Caki2 (cell line): ENCODE data around the gene MFSD6. TPM values are rescaled to one million over a fixed set of nuclear protein-coding genes. Genes with fewer than 3 reads are reported as not detected.

Source experiments
- DNase-seq: peaks from one replicate; pipeline ENCODE4 v3.0.0-alpha.2; 2015; ENCODE audit warnings: low read depth
- in situ Hi-C: cut with HindIII; loops from 2 replicates; pipeline ENCODE4 v1.10.0; 2016; ENCODE audit warnings: low sequenced_read_pairs, low pct_unique_long_range_greater_than_20kb, mixed read lengths
- total RNA-seq: library from RNA; depleted of rRNA; stranded (reverse); fragments of >200 nt; shearing (Covaris generic); gene quantifications from 2 replicates; pipeline ENCODE4 v1.2.3, GENCODE V29; 2014; ENCODE audit warnings: low replicate concordance

Gene MFSD6
- total RNA-seq, 1 experiment from 2014 or later: 9.0 TPM

DNA sequence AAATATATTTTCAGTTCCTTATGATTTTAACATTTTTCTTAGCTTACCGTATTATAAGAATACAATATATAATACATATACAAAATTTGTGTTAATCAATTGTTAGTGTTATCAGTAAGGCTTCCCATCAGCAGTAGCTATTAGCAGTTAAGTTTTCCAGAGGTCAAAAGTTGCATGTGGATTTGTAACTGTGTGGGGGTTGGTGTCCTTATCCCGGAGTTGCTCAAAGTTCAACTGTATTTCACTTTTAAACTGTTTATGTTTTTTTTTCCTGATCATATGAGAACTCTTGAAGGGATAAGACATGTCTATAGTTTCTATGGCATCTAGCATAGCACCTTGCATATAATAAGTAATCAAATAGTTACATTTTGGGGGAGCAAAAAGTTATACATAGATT is 11.9 kb upstream of the MFSD6 start:
- in situ Hi-C loops: no loop called here
- DNase-seq: no peak

DNA sequence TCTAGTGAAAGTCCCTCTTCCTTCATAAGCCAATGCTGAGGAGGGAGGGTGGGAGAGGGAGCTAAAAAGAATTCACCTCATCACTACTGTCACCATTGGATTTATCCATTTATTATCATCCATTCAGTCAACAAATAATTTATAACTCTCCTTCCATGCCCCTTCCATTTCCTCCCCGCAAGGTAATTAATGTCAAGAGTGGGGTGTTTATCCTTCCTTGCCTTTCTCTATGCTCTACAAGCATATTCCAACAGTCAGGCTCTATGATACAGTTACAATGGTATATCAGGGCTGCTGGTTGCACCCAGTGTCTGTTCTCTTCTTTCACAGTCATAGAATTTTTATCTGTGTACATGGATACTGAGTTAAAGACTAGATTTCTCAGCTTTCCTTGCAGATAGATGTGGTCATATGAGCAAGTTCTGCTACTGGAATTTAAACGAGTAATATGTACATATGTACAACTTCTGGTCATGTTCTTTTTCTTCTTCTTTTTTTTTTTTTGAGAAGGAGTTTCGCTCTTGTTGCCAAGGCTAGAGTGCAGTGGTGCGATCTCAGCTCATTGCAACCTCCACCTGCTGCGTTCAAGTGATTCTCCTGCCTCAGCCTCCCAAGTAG is 5.1 kb upstream of the MFSD6 start:
- in situ Hi-C loops: no loop called here
- no peak for DNase-seq

DNA sequence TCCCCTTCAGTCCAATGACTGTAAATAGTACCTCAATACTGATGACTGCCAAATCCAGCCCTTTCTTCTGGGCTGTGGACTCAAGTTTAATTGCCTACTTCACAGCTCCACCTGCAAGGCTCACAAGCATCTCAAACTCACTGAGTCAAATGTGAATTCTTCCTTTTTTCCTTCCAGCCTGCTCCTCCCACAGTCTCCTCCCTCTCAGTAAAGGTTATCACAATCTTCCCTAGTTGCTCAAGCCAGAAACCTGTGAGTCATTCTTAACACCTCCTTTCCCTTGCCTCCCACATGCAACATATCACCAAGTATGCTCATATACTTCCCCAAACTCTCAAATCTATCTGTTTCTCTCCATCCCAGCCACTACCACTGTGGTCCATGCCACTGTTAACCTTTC is 3.7 kb upstream of the MFSD6 start:
- in situ Hi-C loops: no loop called here
- peak; percentile 44 for DNase-seq

DNA sequence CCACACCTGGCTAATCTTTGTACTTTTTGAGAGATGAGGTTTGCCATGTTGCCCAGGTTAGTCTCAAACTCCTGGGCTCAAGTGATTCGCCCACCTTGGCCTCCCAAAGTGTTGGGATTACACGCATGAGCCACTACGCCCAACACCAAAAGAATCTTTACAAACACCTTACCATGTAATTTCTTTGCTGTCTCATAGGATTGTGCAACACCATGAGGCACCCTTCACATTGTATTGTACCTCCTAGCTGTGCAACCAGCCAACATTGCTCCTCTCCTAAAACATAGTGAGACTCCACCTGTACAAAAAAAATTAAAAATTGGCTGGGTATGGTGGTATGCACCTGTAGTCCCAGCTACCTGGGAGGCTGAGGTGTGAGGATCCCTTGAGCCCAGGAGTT is 3.1 kb upstream of the MFSD6 start:
- DNase-seq: no peak
- in situ Hi-C loops: no loop called here

DNA sequence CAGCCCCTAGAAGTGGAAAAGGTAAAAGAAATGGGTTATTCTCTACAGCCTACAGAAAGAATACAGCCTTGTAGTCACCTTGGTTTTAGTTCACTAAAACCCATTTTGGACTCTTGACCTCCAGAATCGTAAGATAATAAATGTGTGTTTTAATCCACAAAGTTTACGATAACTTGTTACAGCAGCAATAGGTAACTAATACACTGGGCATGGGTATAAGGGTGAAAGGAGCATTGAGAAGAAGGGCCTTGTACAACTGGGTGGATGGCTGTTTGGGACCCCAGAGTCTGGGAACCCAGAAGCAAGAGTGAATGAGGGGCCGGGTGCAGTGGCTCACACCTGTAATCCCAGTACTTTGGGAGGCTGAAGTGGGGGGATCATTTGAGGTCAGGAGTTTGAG is 2.2 kb upstream of the MFSD6 start:
- in situ Hi-C loops: no loop called here

DNA sequence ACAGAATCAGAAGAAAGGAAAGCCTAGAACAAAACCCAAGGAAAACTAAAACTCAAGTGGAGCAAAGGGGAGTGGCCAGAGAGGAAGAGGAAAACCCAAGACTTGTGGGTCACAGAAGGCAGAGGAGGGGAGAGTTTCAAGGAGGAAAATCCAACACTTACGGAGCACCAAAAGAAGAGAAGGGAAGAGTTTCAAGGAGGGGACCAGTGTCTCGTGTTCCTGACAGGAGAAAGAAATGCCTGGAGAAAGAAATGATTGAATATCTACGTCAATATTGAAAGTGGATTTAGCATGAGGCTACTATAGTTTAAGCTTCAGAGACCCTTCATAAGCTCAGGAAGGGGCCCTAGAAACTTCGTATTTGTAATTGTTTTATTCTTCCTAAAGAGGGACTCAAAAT is 1.4 kb upstream of the MFSD6 start:
- in situ Hi-C loops: no loop called here
- no peak for DNase-seq

More for the DNA sequence above, 2.2 kb upstream of the MFSD6 start:
- no peak for DNase-seq

DNA sequence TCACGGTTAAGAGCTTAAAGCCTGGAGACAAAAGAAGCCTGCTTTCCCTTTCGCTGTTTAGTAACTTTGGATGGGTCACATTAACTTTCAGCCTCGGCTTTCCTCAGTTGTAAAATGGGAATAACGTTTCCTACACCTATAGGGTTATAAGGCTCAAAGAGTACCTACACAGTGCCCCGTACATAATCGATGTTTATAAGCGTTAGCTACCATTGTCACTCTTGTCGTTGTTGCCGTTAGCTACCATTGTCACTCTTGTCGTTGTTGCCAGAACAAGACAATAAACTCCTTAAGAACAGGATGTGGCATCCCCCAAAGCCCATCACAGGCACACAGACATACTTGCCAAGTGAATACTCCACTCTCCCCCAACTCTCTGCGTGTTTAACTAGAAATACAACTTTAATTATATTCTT is 901 bp upstream of the MFSD6 start:
- no peak for DNase-seq
- in situ Hi-C loops: no loop called here

DNA sequence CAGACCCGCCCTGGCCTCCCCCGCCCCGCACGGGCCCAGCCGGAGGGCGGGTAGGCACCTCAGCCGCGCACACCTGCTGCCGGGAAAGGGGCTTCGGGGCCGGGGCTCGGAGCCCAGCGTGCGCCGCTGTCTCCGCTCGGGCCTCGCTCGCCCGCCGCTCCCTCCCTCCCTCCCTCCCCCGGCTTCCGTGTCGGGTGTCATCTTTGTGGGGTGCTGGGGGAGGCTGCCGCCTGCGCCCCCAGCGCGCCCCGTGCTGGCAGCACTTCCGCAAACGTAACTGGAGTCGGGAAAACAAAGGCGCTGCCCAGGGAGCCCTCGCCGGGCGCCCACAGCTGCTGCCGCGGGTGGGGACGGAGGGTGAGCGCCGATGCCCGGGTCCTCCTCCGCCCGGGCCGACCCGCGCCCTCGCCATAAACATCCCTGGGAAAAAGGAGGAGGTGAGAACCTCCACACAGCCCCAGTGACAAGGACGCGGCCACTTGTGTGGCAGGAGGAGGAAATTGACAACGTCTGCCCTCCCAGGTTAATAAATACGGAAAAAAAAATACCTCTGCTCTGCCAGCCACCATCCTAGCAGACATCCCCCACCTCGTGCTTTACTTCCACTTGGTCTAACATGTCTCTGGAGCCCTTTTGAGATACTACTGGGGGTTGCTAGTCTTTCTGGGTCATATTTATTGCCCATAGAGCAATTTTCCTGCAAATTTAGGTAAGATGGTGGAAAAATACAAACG is 550 bp downstream of the MFSD6 start:
- peak; percentile 62 for DNase-seq
- in situ Hi-C loops: no loop called here

DNA sequence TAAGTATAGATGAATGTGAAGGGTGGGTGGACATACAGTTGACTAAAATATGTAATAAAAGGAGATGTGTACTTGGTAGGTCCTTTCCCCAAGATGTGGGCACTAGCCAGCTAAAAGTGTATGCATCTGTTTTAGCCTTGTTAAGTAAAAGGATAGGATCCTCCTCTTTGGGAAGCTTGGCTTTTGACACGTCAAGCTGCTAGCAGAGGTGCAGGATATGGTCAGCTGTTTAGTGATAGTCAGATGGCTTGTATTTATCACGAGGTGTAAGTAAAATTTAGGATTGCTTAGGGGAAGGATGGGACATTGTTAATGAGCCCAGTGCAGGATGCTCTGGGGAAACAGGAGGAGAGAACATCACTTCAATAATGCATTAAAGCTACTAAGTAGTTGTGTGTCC is 1.5 kb downstream of the MFSD6 start:
- DNase-seq: no peak
- in situ Hi-C loops: no loop called here

DNA sequence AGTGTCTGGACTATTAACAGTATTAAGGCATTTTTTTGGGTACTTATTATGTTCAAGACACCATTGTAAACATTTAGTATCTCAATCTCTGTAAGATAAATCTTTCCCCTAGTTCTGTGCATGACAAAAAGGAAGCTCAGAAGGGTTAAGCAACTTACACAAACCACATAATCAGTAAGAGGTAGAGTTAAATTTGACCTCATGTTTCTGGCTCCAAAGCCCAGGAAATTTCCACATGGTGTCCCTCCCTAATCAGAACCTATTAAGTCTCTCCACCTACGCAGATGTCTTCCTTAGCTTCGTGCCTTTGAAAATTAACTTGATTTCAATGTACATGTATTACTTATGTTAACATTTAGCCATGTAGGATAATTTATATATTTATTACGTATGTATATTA is 2.0 kb downstream of the MFSD6 start:
- DNase-seq: no peak
- in situ Hi-C loops: no loop called here

DNA sequence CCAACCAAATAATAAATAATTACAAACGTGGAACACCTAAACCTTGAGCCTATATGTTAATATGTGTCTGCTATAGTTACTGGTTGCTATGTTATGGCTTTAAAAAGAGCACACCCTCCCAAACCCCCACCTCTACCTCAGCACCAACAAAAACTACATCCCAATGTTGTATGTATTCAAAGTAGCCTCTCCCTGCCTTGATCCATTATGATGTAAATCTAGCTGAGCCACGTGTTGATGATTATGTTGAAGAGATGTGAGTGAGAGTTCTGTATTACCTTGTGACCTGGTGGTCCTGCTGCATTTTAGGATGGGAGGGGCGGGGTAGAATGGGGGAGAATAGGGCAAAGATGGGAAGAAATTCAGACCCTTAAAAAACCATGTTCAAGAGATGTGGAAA is 4.8 kb downstream of the MFSD6 start:
- DNase-seq: no peak
- in situ Hi-C loops: no loop called here

DNA sequence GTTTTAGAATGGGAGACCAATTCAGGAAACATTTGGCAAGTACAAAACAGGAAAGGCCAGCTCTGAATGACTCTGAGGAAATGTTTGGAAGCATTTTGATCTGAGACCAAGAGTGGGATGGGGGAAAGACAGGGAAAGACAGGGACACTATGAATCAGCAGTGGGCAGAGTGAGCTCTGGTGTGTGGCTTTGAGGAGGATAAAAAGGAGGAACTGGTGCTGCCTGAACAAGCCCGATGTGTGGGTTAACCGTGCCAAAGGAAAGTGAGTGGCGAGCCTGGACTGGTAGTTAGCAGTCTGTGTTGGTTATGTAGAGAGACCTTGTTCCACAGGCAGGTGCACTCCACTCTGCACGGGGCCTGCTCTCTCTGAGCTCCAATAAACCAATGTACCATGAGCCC is 5.3 kb downstream of the MFSD6 start:
- DNase-seq: no peak
- in situ Hi-C loops: no loop called here

DNA sequence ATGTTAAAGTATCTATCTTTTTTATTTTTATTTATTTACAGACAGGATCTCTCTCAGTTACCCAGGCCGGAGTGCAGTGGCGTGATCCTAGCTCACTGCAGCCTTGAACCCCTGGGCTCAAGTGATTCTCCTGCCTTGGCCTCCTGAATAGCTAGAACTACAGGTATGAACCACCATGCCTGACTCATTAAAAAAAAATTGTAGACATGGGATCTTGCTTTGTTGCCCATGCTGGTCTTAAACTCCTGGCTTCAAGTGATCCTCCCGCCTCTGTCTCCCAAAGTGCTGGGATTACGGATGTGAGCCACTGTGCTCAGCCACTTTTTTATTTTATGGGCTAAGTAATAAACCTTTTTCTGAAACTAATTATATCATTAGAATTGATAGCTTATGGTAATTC is 7.1 kb downstream of the MFSD6 start:
- in situ Hi-C loops: no loop called here
- no peak for DNase-seq

DNA sequence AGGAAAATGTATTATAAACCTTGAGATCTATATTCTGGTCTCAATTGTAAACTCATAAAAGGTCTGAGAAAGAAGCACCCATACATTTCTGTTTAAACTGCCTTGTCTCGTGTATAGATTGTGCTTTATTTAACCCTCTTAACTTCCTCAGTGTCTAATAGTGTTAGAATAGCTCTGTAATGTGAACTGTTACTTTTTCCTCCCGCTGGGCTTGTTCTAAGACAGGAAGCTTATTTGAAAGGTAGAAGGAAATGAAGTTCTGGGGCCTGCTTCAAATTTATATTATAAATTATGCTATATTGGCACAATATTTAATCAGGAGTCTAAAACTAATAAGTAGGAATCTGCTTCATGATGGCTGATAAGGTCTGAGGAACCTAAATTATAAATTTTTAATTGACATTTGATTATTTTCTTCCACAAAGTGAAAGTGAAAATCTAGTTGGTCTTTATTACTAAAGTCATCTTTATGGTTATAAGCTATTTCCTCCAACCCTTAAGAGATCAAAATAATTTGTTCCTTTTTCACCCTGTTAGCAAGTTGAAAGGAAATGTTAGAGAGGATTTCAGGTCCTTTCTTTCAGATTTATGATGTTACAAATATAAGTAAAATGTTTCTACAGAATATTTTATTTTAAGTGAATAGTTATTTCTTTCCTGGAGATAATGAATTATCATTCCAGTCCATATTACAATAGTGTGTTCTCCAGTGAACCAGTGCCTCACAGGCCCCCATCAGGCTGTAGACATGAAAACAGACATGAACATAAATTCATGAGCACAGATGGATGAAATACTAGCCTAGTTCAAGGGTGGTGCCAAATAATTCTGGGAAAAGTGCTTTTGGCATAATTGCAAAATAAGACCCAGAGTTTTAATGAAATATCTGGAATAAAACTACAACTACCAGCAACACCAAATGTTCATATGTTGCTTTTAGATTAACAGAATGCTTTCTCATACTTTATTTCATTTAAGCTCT is 7.9 kb downstream of the MFSD6 start:
- no peak for DNase-seq
- in situ Hi-C loops: no loop called here

DNA sequence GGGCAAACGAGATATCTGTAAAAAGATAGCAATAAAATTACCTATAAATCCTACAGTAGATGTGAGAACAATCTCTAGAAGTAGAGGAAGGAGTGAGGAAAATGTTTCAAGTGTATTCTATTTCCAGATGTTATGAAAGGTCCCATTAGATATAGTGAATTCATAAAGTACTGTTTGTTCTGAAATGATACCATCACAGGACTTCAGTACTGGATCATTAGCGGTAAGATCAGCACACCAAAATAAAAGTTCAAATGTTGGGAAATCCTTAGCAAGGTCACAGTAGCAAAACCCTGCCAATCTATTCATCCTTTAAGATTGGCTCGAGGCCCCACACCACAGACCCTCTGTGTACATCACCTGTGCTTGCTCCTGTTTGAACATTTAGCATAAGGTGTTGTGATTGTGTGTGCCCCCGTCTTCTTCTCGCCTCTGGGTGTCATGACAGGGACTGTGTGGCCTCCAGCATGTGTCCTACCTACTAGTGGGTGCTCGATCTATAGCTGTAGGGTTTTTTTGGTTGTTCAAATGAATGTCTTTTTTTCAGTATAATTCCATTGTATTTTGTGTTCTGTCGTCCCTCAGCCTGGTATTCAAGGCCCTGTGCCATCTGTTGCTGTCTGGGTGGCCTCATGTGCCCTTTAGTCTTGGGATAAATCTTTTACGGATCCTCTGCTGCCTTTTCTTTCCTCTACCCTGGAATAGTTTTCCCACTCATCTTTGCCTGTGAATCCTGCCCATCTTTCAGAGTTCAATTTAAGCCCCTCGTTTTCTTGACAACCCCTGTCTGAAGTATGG is 9.1 kb downstream of the MFSD6 start:
- in situ Hi-C loops: no loop called here

DNA sequence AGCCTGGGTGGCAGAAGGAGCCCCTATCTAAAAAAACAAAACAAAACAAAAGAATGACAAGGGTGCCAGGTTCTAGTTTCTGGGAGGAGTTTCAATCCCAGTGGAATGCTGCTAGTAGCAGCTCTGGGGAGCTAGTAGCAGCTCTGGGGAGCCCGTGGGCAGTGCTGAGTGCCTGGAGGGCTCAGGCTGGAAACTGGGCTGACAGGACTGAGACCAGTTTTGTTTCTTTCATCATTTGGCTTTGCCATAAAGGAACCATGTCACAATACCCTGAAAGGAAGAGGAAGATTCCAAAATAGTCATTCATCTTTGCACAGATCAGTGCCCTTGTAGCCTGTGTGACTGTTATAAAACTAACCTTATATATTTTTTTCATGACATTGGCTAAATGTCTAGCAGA is 10.6 kb downstream of the MFSD6 start:
- DNase-seq: no peak
- in situ Hi-C loops: no loop called here

More for the DNA sequence above, 9.1 kb downstream of the MFSD6 start:
- no peak for DNase-seq

DNA sequence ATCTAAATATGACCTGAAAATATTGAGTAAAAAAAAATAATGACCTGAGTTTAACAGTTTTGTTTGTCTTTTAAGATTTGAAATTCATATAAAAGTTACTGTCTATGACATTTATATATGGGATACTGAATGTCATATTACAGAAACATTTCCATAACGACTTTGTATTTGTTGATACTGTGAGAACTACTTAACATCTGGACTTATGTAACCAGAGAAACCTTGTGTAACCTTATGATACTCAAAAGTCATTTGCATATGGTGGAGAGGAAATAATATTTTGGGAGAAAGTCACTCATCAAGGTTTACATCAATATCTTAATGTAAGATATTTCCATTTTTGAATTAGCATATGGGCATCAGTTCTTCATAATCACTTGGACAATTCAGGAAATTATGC is 12.6 kb downstream of the MFSD6 start:
- in situ Hi-C loops: no loop called here
- no peak for DNase-seq

DNA sequence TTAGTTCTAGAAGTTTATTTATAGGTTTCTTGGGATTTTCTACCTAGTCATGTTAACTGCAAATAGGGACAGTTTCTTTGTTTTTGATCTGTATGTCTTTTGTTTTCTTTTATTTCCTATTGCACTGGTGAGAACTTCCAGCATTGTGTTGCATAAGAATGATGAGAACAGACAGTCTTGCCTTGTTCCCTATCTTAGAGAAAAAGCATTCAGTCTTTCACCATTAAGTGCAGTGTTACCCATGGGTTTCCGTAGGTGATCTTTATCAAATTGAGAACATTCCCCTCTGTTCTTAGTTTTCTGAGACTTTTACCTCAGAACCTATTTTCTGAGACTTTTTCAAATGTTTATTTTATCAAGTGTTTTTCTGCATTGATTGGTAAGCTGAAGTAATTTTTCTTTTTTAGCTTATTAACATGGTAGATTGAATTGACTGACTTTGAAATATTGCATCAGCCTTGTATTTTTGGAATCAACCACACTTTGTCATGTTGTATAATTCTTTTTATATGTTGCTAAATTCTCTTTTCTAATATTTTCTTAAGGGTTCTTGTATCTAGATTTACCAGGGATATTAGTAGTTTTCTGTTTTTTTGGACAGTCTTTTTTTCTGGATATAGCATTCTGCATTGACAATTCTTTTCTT is 17.2 kb downstream of the MFSD6 start:
- in situ Hi-C loops: no loop called here
- DNase-seq: no peak
